ENCODE results near the gene NPC2.

- TF ChIP-seq CTCF (IDR thresholded peaks at IDR 0.05 in 8 of 11, conservative IDR thresholded peaks at IDR 0.05 in 3 of 11), result no peak
- no peak for TF ChIP-seq POLR2A (IDR thresholded peaks at IDR 0.05)
- TF ChIP-seq POLR2AphosphoS5 (IDR thresholded peaks at IDR 0.05), result no peak
Measured at GRCh38 chr14:74526854-74527585, 33.9 kb upstream of the NPC2 start.
